PC-9 (cell line): ENCODE data around the gene ADCY3.

Experiments
- EZH2 ChIP-seq: fragments of 200-600 bp; sonication (generic); IDR thresholded peaks from 2 replicates; pipeline ENCODE4 v1.8.0; 2017; ENCODE audit warnings: antibody characterized with exemption, low read depth
- TF ChIP-seq, protein P1 (sequence below): fragments of 200-600 bp; sonication (generic); conservative IDR thresholded peaks from 2 replicates; pipeline ENCODE4 v1.6.1; 2017; ENCODE audit warnings: mixed run types, antibody characterized with exemption, mild to moderate bottlenecking, moderate library complexity

DNA sequence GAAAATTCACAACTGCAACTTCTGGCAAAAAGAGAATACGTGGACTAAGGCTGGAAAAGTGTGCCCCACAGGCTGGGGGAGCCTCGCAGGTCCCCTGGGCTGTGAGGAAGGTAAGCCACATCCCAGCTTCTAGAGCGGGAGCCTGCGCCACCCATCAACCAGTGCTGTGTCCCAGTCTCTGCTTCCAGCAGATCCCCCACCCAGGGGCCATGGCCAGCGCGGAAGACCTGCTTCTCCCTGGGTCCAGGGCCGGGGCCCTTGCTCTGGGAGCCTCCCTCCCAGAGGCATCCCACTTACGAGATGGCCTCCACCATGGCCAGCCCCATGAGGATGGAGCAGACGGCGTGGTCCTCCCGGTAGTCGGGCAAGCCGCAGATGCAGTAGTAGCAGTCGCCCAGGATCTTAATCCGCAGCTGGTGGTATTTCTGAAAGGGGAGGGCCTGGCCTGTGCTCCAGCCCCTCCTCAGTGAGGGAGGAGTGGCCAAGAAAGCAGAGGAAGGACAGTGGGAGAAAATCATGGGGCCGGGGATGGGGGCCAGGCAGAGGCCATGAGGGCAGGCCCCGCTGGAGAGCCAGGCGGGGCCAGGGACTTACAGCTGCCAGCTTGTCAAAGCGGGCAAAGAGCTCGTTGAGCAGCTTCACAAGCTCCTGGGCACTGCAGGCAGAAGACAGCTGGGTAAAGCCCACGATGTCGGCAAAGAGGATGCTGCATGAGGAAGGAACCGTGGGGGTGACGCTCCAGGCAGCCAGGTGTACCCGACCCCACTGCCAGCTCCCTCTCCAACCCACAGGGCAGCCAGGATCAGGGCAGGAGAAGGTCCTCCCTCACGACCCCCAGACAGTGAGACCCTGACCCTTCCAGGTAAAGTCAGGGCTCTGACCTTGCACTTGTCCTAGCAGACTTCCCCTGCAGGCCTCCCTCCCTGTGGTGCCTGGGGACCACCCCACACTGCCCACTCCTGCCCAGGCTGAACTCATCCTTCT is 78.8 kb downstream of the ADCY3 start:
- TF ChIP-seq, protein P1, sequence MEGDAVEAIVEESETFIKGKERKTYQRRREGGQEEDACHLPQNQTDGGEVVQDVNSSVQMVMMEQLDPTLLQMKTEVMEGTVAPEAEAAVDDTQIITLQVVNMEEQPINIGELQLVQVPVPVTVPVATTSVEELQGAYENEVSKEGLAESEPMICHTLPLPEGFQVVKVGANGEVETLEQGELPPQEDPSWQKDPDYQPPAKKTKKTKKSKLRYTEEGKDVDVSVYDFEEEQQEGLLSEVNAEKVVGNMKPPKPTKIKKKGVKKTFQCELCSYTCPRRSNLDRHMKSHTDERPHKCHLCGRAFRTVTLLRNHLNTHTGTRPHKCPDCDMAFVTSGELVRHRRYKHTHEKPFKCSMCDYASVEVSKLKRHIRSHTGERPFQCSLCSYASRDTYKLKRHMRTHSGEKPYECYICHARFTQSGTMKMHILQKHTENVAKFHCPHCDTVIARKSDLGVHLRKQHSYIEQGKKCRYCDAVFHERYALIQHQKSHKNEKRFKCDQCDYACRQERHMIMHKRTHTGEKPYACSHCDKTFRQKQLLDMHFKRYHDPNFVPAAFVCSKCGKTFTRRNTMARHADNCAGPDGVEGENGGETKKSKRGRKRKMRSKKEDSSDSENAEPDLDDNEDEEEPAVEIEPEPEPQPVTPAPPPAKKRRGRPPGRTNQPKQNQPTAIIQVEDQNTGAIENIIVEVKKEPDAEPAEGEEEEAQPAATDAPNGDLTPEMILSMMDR: no peak
- TF ChIP-seq EZH2: no peak
